ENCODE data around the gene CTAGE4. TPM values are rescaled to one million over a fixed set of nuclear protein-coding genes. Genes with fewer than 3 reads are reported as not detected.
"Not testable (repeated sequence)": the region's sequence is repeated elsewhere in the genome, so short reads cannot be mapped to it uniquely, and the experiment has no call there.

Gene CTAGE4
- total RNA-seq, 1 experiment from 2014 or later: not detected

GRCh38 chr7:144171594-144172350, 11.5 kb upstream of the CTAGE4 start:
- not testable (repeated sequence) for H3K9ac ChIP-seq (ENCODE audit: low read length); H3K4me1 ChIP-seq (ENCODE audit: low read length); H3K4me2 ChIP-seq (ENCODE audit: low read depth, low read length, poor library complexity, severe bottlenecking); H3K79me2 ChIP-seq (ENCODE audit: low read length); H4K20me1 ChIP-seq (ENCODE audit: insufficient read depth, low read depth, low read length); H3K27ac ChIP-seq (ENCODE audit: low read length); H3K27me3 ChIP-seq (ENCODE audit: low read length); H2AFZ ChIP-seq (ENCODE audit: low read length); H3K9me2 ChIP-seq (replicated peaks; ENCODE audit: insufficient read depth, low read length); DNase-seq; H3K4me3 ChIP-seq (ENCODE audit: low read length); H3K9me3 ChIP-seq (ENCODE audit: low read length); H3K36me3 ChIP-seq (ENCODE audit: insufficient read depth, low read length)

DNA sequence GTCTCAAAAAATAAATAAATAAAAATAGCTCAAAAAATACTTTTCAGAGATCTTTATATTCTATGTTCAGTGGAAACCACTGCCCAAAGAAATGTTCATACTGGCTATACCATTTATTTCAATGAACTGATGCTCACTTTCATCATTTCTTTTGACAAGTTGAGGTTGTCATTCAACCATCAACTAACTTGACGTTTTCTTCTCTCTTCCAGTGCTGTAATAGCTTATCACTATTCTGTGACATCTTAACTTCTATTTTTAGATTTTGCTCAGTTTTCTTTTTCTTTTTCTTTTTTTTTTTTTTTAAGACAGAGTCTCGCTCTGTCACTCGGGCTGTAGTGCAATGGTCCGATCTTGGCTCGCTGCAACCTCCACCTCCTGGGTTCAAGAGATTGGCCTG, 8.7 kb upstream of the CTAGE4 start:
- H3K27ac ChIP-seq (ENCODE audit: low read length): no peak overlapping the region
- H3K9me3 ChIP-seq (ENCODE audit: low read length): no peaks in the 10 kb centered on the region
- no peaks in the 10 kb centered on the region for H3K9me2 ChIP-seq (replicated peaks; ENCODE audit: insufficient read depth, low read length)
- H3K4me1 ChIP-seq (ENCODE audit: low read length): no peaks in the 10 kb centered on the region
- no peak overlapping the region for H3K4me3 ChIP-seq (ENCODE audit: low read length)
- no peaks in the 10 kb centered on the region for H4K20me1 ChIP-seq (ENCODE audit: insufficient read depth, low read depth, low read length)
- H3K79me2 ChIP-seq (ENCODE audit: low read length): no peaks in the 10 kb centered on the region
- no peak overlapping the region for H3K4me2 ChIP-seq (ENCODE audit: low read depth, low read length, poor library complexity, severe bottlenecking)
- H3K9ac ChIP-seq (ENCODE audit: low read length): no peak overlapping the region
- H2AFZ ChIP-seq (ENCODE audit: low read length): no peak overlapping the region
- H3K27me3 ChIP-seq (ENCODE audit: low read length): no peaks in the 10 kb centered on the region
- DNase-seq: no peak
- no peaks in the 10 kb centered on the region for H3K36me3 ChIP-seq (ENCODE audit: insufficient read depth, low read length)

DNA sequence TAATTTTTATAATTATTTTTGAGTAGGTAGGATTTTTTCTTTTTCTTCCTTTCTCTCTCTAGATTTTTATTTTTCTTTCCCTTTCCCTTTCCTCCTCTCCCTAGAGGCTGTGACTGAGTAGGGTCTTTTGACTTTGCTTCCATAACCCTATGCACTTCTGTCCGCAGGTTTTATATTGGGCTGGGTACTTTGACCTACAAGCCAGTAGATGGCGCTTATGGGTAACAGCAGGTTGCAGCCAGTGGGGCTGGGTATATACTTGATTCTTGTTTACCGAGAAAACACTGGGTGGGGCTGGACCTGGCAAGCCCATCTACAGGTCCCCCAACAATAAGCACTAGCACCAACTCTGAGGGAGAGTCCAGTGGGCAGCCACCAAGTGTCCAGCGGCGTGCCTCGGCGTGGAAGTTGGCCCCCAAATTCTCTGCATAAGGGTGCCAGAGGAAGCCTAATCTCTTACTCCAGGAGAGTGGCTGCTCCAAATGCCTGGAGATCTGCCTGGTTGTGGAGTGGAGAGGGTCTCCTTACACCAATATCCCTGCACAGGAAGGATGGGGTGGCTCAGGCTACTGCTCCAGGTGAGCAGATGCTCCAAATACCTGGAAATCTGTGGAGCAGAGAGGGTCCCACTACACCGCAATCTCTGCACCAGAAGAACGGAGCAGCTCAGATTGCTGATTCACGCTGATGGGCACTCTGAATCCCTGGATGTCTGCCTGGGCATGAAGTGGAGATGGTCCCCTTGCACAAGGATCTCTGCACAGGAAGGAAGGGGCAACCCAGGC, 4.7 kb upstream of the CTAGE4 start:
- not testable (repeated sequence) for H3K27ac ChIP-seq (ENCODE audit: low read length); H3K4me3 ChIP-seq (ENCODE audit: low read length); H3K36me3 ChIP-seq (ENCODE audit: insufficient read depth, low read length); H3K9me2 ChIP-seq (replicated peaks; ENCODE audit: insufficient read depth, low read length); H3K4me1 ChIP-seq (ENCODE audit: low read length); H3K27me3 ChIP-seq (ENCODE audit: low read length); H3K9me3 ChIP-seq (ENCODE audit: low read length); H4K20me1 ChIP-seq (ENCODE audit: insufficient read depth, low read depth, low read length); H3K79me2 ChIP-seq (ENCODE audit: low read length); H3K9ac ChIP-seq (ENCODE audit: low read length); H2AFZ ChIP-seq (ENCODE audit: low read length); H3K4me2 ChIP-seq (ENCODE audit: low read depth, low read length, poor library complexity, severe bottlenecking)
- DNase-seq: peak; percentile 75

- H3K36me3 ChIP-seq (ENCODE audit: insufficient read depth, low read length); H2AFZ ChIP-seq (ENCODE audit: low read length); H3K9me2 ChIP-seq (replicated peaks; ENCODE audit: insufficient read depth, low read length); H3K27ac ChIP-seq (ENCODE audit: low read length); H4K20me1 ChIP-seq (ENCODE audit: insufficient read depth, low read depth, low read length); DNase-seq; H3K4me1 ChIP-seq (ENCODE audit: low read length); H3K79me2 ChIP-seq (ENCODE audit: low read length); H3K4me3 ChIP-seq (ENCODE audit: low read length); H3K9ac ChIP-seq (ENCODE audit: low read length); H3K4me2 ChIP-seq (ENCODE audit: low read depth, low read length, poor library complexity, severe bottlenecking); H3K27me3 ChIP-seq (ENCODE audit: low read length); H3K9me3 ChIP-seq (ENCODE audit: low read length): not testable (repeated sequence)
Observed at GRCh38 chr7:144179165-144179479, 4.1 kb upstream of the CTAGE4 start.

GRCh38 chr7:144187848-144188247, 4.6 kb downstream of the CTAGE4 start:
- H3K27ac ChIP-seq (ENCODE audit: low read length); H3K9me2 ChIP-seq (replicated peaks; ENCODE audit: insufficient read depth, low read length); DNase-seq; H2AFZ ChIP-seq (ENCODE audit: low read length); H3K9me3 ChIP-seq (ENCODE audit: low read length); H3K9ac ChIP-seq (ENCODE audit: low read length); H3K4me1 ChIP-seq (ENCODE audit: low read length); H3K79me2 ChIP-seq (ENCODE audit: low read length); H3K4me3 ChIP-seq (ENCODE audit: low read length); H3K27me3 ChIP-seq (ENCODE audit: low read length); H4K20me1 ChIP-seq (ENCODE audit: insufficient read depth, low read depth, low read length); H3K4me2 ChIP-seq (ENCODE audit: low read depth, low read length, poor library complexity, severe bottlenecking); H3K36me3 ChIP-seq (ENCODE audit: insufficient read depth, low read length): not testable (repeated sequence)

DNA sequence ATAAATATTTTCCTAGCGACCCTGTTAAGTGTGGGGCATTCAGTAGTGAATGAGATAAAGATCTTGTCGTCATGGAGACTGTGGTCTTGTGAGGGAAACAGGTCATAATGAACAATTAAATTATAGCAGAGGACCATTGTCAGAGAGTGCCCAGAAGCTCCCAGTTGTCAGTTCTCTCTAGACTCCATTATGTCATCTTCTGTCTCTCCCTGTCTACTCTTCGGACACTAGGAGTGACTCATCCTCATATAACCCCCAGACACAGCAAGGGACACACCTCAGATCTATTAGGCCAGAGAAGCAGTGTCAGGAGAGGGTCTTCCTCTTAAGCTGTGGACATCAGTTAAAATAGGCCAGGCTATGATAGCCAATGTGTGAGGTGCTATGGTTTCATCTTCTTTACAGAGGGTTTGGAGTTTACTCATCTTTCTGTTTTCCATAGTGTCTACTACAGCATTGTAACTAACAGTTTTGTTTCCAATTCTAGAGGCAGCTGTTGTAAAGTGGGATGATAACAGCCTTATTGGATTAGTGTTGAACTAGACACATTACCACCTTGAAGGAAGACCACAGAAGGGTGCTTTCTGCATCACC, 5.4 kb downstream of the CTAGE4 start:
- not testable (repeated sequence) for H3K36me3 ChIP-seq (ENCODE audit: insufficient read depth, low read length); H3K9me2 ChIP-seq (replicated peaks; ENCODE audit: insufficient read depth, low read length); H4K20me1 ChIP-seq (ENCODE audit: insufficient read depth, low read depth, low read length); H3K27ac ChIP-seq (ENCODE audit: low read length); H3K27me3 ChIP-seq (ENCODE audit: low read length); H3K4me1 ChIP-seq (ENCODE audit: low read length); H3K79me2 ChIP-seq (ENCODE audit: low read length); DNase-seq; H2AFZ ChIP-seq (ENCODE audit: low read length); H3K9ac ChIP-seq (ENCODE audit: low read length); H3K4me3 ChIP-seq (ENCODE audit: low read length); H3K4me2 ChIP-seq (ENCODE audit: low read depth, low read length, poor library complexity, severe bottlenecking); H3K9me3 ChIP-seq (ENCODE audit: low read length)

DNA sequence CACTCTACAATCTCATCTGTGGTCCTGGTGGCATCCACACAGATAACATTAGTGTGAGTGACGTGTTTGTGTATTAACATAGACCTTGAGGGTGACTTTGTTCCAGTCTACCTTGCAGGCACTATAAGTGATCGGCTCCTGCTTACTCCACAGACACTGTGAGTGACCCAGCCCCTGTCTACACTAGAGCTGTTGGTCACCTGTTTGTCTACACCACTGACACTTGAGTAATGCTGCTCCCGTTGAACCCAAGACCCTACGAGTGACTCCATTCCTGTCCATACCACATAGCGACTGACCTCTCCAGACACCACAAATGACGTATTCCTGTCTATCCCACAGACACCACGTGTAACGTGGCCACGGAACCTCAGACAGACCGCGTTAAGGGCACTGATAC, 10.5 kb downstream of the CTAGE4 start:
- H3K9me2 ChIP-seq (replicated peaks; ENCODE audit: insufficient read depth, low read length); H3K4me1 ChIP-seq (ENCODE audit: low read length); H3K36me3 ChIP-seq (ENCODE audit: insufficient read depth, low read length); H3K27me3 ChIP-seq (ENCODE audit: low read length); H3K9ac ChIP-seq (ENCODE audit: low read length); H3K4me2 ChIP-seq (ENCODE audit: low read depth, low read length, poor library complexity, severe bottlenecking); H3K4me3 ChIP-seq (ENCODE audit: low read length); H4K20me1 ChIP-seq (ENCODE audit: insufficient read depth, low read depth, low read length); H3K79me2 ChIP-seq (ENCODE audit: low read length); H3K27ac ChIP-seq (ENCODE audit: low read length); H2AFZ ChIP-seq (ENCODE audit: low read length); H3K9me3 ChIP-seq (ENCODE audit: low read length); DNase-seq: not testable (repeated sequence)

DNA sequence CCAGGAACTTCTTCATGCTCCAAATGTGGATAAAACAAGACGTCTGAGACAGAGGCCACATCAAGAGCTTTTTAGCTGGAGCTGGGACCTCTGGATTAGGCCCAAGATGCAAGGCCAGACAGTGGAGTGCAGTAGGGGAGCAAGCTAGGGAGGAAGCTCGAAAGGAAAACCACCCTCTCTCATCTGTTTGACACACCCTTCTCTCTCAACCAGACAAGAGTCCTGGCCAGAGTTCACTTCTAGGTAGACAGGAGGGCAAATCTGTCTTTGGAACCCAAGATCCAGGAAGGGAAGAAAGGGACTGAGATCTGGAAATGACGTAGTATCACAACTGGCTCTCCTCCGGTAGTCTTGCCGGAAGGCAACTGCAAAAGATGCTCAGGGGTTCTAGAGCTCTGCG, 11.2 kb downstream of the CTAGE4 start:
- not testable (repeated sequence) for H3K79me2 ChIP-seq (ENCODE audit: low read length); H4K20me1 ChIP-seq (ENCODE audit: insufficient read depth, low read depth, low read length); H3K9me3 ChIP-seq (ENCODE audit: low read length); DNase-seq; H3K36me3 ChIP-seq (ENCODE audit: insufficient read depth, low read length); H3K9me2 ChIP-seq (replicated peaks; ENCODE audit: insufficient read depth, low read length); H3K9ac ChIP-seq (ENCODE audit: low read length); H3K4me2 ChIP-seq (ENCODE audit: low read depth, low read length, poor library complexity, severe bottlenecking); H3K4me1 ChIP-seq (ENCODE audit: low read length); H2AFZ ChIP-seq (ENCODE audit: low read length); H3K27me3 ChIP-seq (ENCODE audit: low read length); H3K27ac ChIP-seq (ENCODE audit: low read length); H3K4me3 ChIP-seq (ENCODE audit: low read length)
